ENCODE data around the gene OR1L4. TPM values are rescaled to one million over a fixed set of nuclear protein-coding genes. Genes with fewer than 3 reads are reported as not detected.

Gene OR1L4
- polyA plus RNA-seq, 2 of the 4 experiments (the other 2 are of a cell fraction) = not detected

DNA sequence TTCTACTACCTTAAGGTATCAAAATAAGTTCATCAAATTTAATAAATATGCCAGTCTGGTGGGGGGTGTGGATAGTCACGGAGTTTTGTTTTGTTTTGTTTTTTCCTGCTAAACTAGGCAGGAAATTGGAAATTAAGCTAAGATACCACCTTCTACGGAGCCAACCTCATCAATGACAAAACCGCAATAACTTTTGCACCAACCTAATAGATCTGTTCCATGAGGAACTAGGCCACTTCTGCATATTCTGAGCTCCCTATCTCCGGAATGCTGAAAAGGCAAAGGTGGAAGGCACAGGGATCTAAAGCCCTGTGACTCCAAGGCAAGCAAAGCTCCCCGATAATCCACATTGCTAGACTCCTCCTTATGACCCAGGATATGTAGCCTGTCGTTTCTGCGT lies 5.8 kb upstream of the OR1L4 start (continued):
- TF ChIP-seq, protein P1, sequence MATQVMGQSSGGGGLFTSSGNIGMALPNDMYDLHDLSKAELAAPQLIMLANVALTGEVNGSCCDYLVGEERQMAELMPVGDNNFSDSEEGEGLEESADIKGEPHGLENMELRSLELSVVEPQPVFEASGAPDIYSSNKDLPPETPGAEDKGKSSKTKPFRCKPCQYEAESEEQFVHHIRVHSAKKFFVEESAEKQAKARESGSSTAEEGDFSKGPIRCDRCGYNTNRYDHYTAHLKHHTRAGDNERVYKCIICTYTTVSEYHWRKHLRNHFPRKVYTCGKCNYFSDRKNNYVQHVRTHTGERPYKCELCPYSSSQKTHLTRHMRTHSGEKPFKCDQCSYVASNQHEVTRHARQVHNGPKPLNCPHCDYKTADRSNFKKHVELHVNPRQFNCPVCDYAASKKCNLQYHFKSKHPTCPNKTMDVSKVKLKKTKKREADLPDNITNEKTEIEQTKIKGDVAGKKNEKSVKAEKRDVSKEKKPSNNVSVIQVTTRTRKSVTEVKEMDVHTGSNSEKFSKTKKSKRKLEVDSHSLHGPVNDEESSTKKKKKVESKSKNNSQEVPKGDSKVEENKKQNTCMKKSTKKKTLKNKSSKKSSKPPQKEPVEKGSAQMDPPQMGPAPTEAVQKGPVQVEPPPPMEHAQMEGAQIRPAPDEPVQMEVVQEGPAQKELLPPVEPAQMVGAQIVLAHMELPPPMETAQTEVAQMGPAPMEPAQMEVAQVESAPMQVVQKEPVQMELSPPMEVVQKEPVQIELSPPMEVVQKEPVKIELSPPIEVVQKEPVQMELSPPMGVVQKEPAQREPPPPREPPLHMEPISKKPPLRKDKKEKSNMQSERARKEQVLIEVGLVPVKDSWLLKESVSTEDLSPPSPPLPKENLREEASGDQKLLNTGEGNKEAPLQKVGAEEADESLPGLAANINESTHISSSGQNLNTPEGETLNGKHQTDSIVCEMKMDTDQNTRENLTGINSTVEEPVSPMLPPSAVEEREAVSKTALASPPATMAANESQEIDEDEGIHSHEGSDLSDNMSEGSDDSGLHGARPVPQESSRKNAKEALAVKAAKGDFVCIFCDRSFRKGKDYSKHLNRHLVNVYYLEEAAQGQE (IDR thresholded peaks at IDR 0.05) = no peak
- TF ChIP-seq, protein P2, sequence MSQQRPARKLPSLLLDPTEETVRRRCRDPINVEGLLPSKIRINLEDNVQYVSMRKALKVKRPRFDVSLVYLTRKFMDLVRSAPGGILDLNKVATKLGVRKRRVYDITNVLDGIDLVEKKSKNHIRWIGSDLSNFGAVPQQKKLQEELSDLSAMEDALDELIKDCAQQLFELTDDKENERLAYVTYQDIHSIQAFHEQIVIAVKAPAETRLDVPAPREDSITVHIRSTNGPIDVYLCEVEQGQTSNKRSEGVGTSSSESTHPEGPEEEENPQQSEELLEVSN (IDR thresholded peaks at IDR 0.05; ENCODE audit: borderline replicate concordance, low read depth) = no peak
- TF ChIP-seq, protein P3, sequence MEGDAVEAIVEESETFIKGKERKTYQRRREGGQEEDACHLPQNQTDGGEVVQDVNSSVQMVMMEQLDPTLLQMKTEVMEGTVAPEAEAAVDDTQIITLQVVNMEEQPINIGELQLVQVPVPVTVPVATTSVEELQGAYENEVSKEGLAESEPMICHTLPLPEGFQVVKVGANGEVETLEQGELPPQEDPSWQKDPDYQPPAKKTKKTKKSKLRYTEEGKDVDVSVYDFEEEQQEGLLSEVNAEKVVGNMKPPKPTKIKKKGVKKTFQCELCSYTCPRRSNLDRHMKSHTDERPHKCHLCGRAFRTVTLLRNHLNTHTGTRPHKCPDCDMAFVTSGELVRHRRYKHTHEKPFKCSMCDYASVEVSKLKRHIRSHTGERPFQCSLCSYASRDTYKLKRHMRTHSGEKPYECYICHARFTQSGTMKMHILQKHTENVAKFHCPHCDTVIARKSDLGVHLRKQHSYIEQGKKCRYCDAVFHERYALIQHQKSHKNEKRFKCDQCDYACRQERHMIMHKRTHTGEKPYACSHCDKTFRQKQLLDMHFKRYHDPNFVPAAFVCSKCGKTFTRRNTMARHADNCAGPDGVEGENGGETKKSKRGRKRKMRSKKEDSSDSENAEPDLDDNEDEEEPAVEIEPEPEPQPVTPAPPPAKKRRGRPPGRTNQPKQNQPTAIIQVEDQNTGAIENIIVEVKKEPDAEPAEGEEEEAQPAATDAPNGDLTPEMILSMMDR (IDR thresholded peaks at IDR 0.05) = no peak
- TF ChIP-seq CHD2 (IDR thresholded peaks at IDR 0.05; ENCODE audit: low read length, partially characterized antibody) = no peak

DNA sequence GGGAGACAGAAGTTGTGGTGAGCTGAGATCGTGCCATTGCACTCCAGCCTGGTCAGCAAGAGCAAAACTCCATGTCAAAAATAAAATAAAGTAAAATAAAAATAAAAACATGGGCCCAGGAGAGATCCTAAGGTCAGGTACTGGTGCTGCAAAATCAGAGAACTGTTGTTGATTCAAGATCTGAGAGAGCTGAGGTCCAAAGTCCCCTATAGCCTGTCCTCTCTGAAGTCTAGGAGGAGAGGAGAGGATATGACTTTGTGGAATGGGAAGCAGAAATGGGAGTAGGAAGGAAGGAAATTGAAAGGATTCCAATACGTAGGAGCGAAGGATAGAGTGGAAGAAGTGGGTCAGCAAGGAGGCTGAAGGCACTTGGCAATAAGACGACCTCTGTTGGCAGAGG lies 4.6 kb upstream of the OR1L4 start:
- Histone ChIP-seq H3K4me1 (no peaks in the 10 kb centered on the region), H3K4me2 (no peak overlapping the region), H3K9me3 (peaks cover 25% of the 10 kb centered on the region; the same call in 2 of the 3 replicates), H3K4me3 (no peak overlapping the region), H3K27ac (no peak overlapping the region)
- FAIRE-seq (no peak), DNase-seq (ENCODE audit: low read depth in 1 of 2, low spot score in 1 of 2) (no peak), ATAC-seq (no peak)
- ChIA-PET CTCF (no interaction called here), POLR2A (no interaction called here)
- WGBS (ENCODE audit: missing lambda C conversion rate) = 19% methylated on average over 4 of the region's 4 CpGs
- TF ChIP-seq JUNB (IDR thresholded peaks at IDR 0.05) = no peak
- no peak for TF ChIP-seq RFX5 (IDR thresholded peaks at IDR 0.05)
- no peak for TF ChIP-seq HOXB13 (CRISPR knock-in tag; IDR thresholded peaks at IDR 0.05; ENCODE audit: low read depth)
- no peak for TF ChIP-seq RAD21 (conservative IDR thresholded peaks at IDR 0.05 in 1 of 2, IDR thresholded peaks at IDR 0.05 in 1 of 2)
- no peak for TF ChIP-seq MAZ (IDR thresholded peaks at IDR 0.05; ENCODE audit: borderline replicate concordance, low read depth, low read length)
- TF ChIP-seq RNF2 (IDR thresholded peaks at IDR 0.05; ENCODE audit: borderline replicate concordance, low read depth) = no peak
- TF ChIP-seq NPAS2 (CRISPR knock-in tag; IDR thresholded peaks at IDR 0.05; ENCODE audit: borderline replicate concordance) = no peak

DNA sequence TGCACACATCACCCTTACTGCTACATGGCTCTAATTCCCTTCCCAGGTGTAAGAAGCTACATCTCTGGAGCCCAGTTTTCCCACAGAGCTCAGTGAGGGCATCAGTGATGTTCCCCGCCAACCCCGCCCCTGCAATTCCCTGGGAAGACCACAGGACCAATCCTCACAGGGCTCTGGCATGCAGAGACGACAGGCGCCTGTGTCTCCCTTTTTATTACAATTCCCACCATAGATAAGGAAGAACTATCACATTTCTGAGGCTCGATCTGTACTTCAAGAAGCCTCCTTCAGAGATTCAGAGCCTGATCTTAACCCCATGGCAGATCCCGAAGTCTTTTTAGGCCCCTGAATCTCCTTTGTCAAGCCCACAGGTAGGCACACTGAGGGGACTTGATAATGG lies 18.2 kb downstream of the OR1L4 start, which contains the start of gene OR1L6:
TSS of gene OR1L6 (plus strand) at position 301 of the 400 bp plus-strand sequence. CDS start 7,545 bp downstream, outside the sequence.
- H3K4me2 ChIP-seq = no peak within 1 kb of the TSS
- H3K9me3 ChIP-seq = peaks cover 4% of the 10 kb centered on the region; the same call in 1 of the 3 replicates
- no peak within 1 kb of the TSS for H3K27ac ChIP-seq
- H3K4me3 ChIP-seq = no peak within 1 kb of the TSS
- POLR2A ChIA-PET = no interaction called here
- no peak for DNase-seq (ENCODE audit: low read depth in 1 of 2, low spot score in 1 of 2)
- CTCF ChIA-PET = interaction anchor here (1.1 kb wide), 1 partner anchor 45 kb away, joined by 5 read pairs; no protein-coding TSS in a partner anchor
- WGBS (ENCODE audit: missing lambda C conversion rate) = 7% methylated on average over 6 of the region's 6 CpGs
- TF ChIP-seq CEBPB (IDR thresholded peaks at IDR 0.05) (no peak), EP300 (IDR thresholded peaks at IDR 0.05) (no peak), RNF2 (IDR thresholded peaks at IDR 0.05; ENCODE audit: borderline replicate concordance, low read depth) (no peak), NR3C1 (IDR thresholded peaks at IDR 0.05) (no peak), POLR2A (IDR thresholded peaks at IDR 0.05; ENCODE audit: low read length) (no peak), MAZ (IDR thresholded peaks at IDR 0.05; ENCODE audit: borderline replicate concordance, low read depth, low read length) (no peak), HOXB13 (CRISPR knock-in tag; IDR thresholded peaks at IDR 0.05; ENCODE audit: low read depth) (no peak)
- TF ChIP-seq, protein P4, sequence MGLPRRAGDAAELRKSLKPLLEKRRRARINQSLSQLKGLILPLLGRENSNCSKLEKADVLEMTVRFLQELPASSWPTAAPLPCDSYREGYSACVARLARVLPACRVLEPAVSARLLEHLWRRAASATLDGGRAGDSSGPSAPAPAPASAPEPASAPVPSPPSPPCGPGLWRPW (IDR thresholded peaks at IDR 0.05) = no peak
- TF ChIP-seq, protein P5, sequence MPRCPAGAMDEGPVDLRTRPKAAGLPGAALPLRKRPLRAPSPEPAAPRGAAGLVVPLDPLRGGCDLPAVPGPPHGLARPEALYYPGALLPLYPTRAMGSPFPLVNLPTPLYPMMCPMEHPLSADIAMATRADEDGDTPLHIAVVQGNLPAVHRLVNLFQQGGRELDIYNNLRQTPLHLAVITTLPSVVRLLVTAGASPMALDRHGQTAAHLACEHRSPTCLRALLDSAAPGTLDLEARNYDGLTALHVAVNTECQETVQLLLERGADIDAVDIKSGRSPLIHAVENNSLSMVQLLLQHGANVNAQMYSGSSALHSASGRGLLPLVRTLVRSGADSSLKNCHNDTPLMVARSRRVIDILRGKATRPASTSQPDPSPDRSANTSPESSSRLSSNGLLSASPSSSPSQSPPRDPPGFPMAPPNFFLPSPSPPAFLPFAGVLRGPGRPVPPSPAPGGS (IDR thresholded peaks at IDR 0.05) = no peak
- no peak for ATAC-seq
- no peaks in the 10 kb centered on the region for H3K4me1 ChIP-seq
- no peak for FAIRE-seq
